Vagina (tissue), 2 donors: ENCODE data around the gene CLEC2B. TPM values are rescaled to one million over a fixed set of nuclear protein-coding genes. Genes with fewer than 3 reads are reported as not detected.

ENCODE experiments used
- DNase-seq, 2 donors: peaks; one replicate each; pipeline ENCODE4 v3.0.0-alpha.2; 2017; ENCODE audit errors: extremely low spot score in 2 of 2
- H3K27ac ChIP-seq: fragments of 200-600 bp; sonication (generic); one replicate; pipeline ENCODE4 v1.5.1; 2019
- H3K27me3 ChIP-seq: fragments of 200-600 bp; sonication (generic); one replicate; pipeline ENCODE4 v1.5.1; 2019
- H3K36me3 ChIP-seq, 2 donors: fragments of 200-600 bp; sonication (generic); one replicate each; pipeline ENCODE4 v1.5.1; 2017 to 2019
- H3K4me1 ChIP-seq: fragments of 200-600 bp; sonication (generic); one replicate; pipeline ENCODE4 v1.5.1; 2019
- H3K4me3 ChIP-seq, 2 donors: fragments of 200-600 bp; sonication (generic); 1 replicate in 1 of 2; 2 replicates in 1 of 2; pipeline ENCODE4 v1.5.1; 2016 to 2019
- H3K9me3 ChIP-seq: fragments of 200-600 bp; sonication (generic); one replicate; pipeline ENCODE4 v1.5.1; 2019
- POLR2A ChIP-seq, 2 donors: fragments of 450-650 bp; IDR thresholded peaks; one replicate each; pipeline ENCODE4 v1.6.1; 2017; ENCODE audit warnings: antibody characterized with exemption in 2 of 2, mild to moderate bottlenecking in 2 of 2, moderate library complexity in 2 of 2
- POLR2AphosphoS5 ChIP-seq, 2 donors: sonication (generic); formaldehyde crosslinking; IDR thresholded peaks; one replicate each; pipeline ENCODE4 v1.9.0; 2017; ENCODE audit warnings: antibody characterized with exemption in 2 of 2, mild to moderate bottlenecking in 2 of 2, low read depth in 1 of 2; ENCODE audit not compliant: insufficient read depth in 1 of 2
- intact Hi-C: fragments of 100-400 bp; cut with DNase I; formaldehyde crosslinking; loops from one replicate; pipeline ENCODE4 v1.15.1; 2023
- total RNA-seq: library from RNA; depleted of rRNA; stranded (reverse); fragments of >200 nt; gene quantifications from one replicate; pipeline ENCODE4 v1.2.3, GENCODE V29; 2016
- TF ChIP-seq, protein P1 (sequence below), 3 experiments: fragments of 450-650 bp in 2 of 3; fragments of 200-600 bp in 1 of 3; sonication (generic) in 1 of 3; IDR thresholded peaks; one replicate each; pipeline ENCODE4 v1.5.1; 2017 to 2019; ENCODE audit warnings: antibody characterized with exemption in 3 of 3, mild to moderate bottlenecking in 2 of 3, moderate library complexity in 2 of 3

The CLEC2B gene
- total RNA-seq, 1 donor from 2014 or later, result 35.6 TPM

DNA sequence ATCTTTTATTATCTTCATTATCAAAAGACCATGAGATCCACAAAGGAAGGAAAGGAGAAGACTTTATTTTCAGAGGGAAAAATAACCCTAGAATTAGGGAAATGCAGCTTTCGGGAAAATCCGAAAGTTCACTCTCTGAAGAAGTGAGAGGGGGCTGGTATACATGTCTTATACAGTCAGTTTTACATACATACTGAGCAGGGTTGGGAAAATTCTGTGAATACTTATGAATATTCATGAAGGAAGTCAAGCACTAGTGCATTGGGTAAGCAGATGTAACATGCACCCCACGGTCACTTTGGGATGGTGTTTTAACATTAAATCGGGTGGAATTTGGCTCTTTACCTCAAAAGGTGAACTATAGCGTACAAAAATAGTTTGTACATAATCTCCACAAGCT lies 57.5 kb downstream of the CLEC2B start:
- Histone ChIP-seq H3K36me3 (no peaks in the 10 kb centered on the region), H3K27ac (no peak overlapping the region), H3K9me3 (no peaks in the 10 kb centered on the region), H3K4me1 (no peaks in the 10 kb centered on the region), H3K4me3 (no peak overlapping the region), H3K27me3 (no peaks in the 10 kb centered on the region)
- no peak for DNase-seq
- TF ChIP-seq, protein P1, sequence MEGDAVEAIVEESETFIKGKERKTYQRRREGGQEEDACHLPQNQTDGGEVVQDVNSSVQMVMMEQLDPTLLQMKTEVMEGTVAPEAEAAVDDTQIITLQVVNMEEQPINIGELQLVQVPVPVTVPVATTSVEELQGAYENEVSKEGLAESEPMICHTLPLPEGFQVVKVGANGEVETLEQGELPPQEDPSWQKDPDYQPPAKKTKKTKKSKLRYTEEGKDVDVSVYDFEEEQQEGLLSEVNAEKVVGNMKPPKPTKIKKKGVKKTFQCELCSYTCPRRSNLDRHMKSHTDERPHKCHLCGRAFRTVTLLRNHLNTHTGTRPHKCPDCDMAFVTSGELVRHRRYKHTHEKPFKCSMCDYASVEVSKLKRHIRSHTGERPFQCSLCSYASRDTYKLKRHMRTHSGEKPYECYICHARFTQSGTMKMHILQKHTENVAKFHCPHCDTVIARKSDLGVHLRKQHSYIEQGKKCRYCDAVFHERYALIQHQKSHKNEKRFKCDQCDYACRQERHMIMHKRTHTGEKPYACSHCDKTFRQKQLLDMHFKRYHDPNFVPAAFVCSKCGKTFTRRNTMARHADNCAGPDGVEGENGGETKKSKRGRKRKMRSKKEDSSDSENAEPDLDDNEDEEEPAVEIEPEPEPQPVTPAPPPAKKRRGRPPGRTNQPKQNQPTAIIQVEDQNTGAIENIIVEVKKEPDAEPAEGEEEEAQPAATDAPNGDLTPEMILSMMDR (IDR thresholded peaks at IDR 0.05), result no peak
- TF ChIP-seq POLR2A (IDR thresholded peaks at IDR 0.05) (no peak), POLR2AphosphoS5 (IDR thresholded peaks at IDR 0.05; ENCODE audit: insufficient read depth in 1 of 2, low read depth in 1 of 2) (no peak)
- intact Hi-C loops, result no loop called here

GRCh38 chr12:9810671-9811070 lies 58.5 kb downstream of the CLEC2B start:
- H3K4me3 ChIP-seq, result no peak overlapping the region
- H3K36me3 ChIP-seq, result no peaks in the 10 kb centered on the region
- H3K9me3 ChIP-seq, result no peaks in the 10 kb centered on the region
- no peaks in the 10 kb centered on the region for H3K4me1 ChIP-seq
- intact Hi-C loops, result no loop called here
- DNase-seq, result no peak
- no peak overlapping the region for H3K27ac ChIP-seq
- no peaks in the 10 kb centered on the region for H3K27me3 ChIP-seq
- TF ChIP-seq POLR2A (IDR thresholded peaks at IDR 0.05), result no peak

- Histone ChIP-seq H3K9me3 (no peaks in the 10 kb centered on the region), H3K4me1 (no peaks in the 10 kb centered on the region), H3K4me3 (no peak overlapping the region), H3K27ac (no peak overlapping the region), H3K36me3 (no peaks in the 10 kb centered on the region), H3K27me3 (no peaks in the 10 kb centered on the region)
- no peak for DNase-seq
- TF ChIP-seq POLR2AphosphoS5 (IDR thresholded peaks at IDR 0.05; ENCODE audit: insufficient read depth in 1 of 2, low read depth in 1 of 2), result no peak
- TF ChIP-seq, protein P1 (IDR thresholded peaks at IDR 0.05), result no peak
- TF ChIP-seq POLR2A (IDR thresholded peaks at IDR 0.05), result no peak
- intact Hi-C loops, result no loop called here
Measured at GRCh38 chr12:9809866-9810265, 59.3 kb downstream of the CLEC2B start.

GRCh38 chr12:9809338-9809737 lies 59.8 kb downstream of the CLEC2B start:
- no peaks in the 10 kb centered on the region for H3K36me3 ChIP-seq
- H3K4me3 ChIP-seq, result no peak overlapping the region
- no peak overlapping the region for H3K27ac ChIP-seq
- TF ChIP-seq, protein P1 (IDR thresholded peaks at IDR 0.05), result no peak
- no peak for TF ChIP-seq POLR2AphosphoS5 (IDR thresholded peaks at IDR 0.05; ENCODE audit: insufficient read depth in 1 of 2, low read depth in 1 of 2)
- no peak for TF ChIP-seq POLR2A (IDR thresholded peaks at IDR 0.05)
- no peak for DNase-seq
- no peaks in the 10 kb centered on the region for H3K27me3 ChIP-seq
- intact Hi-C loops, result no loop called here
- no peaks in the 10 kb centered on the region for H3K4me1 ChIP-seq
- no peaks in the 10 kb centered on the region for H3K9me3 ChIP-seq

DNA sequence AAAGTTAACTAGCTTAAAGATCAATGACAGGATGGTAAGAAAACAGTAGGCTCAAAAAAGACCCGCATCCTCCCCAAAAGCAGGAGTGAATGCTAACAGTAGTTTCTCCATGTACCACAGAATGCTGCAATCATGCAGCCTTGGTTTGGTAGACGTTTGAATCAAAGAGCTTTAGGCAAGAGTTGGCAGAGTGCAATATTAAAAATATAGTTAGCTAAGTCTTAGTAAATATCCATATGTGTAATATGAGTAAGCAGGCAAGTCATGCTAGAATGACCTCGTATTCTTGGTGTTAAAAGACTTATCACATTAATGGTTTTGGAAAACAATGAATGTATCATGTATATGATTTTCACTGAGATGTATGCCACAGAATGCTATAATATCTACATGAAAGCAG lies 60.6 kb downstream of the CLEC2B start:
- intact Hi-C loops, result no loop called here
- no peaks in the 10 kb centered on the region for H3K9me3 ChIP-seq
- no peaks in the 10 kb centered on the region for H3K27me3 ChIP-seq
- no peak overlapping the region for H3K27ac ChIP-seq
- H3K36me3 ChIP-seq, result no peaks in the 10 kb centered on the region
- TF ChIP-seq, protein P1 (IDR thresholded peaks at IDR 0.05), result no peak
- TF ChIP-seq POLR2AphosphoS5 (IDR thresholded peaks at IDR 0.05; ENCODE audit: insufficient read depth in 1 of 2, low read depth in 1 of 2) (no peak), POLR2A (IDR thresholded peaks at IDR 0.05) (no peak)
- no peak overlapping the region for H3K4me3 ChIP-seq
- no peak for DNase-seq
- H3K4me1 ChIP-seq, result no peaks in the 10 kb centered on the region

DNA sequence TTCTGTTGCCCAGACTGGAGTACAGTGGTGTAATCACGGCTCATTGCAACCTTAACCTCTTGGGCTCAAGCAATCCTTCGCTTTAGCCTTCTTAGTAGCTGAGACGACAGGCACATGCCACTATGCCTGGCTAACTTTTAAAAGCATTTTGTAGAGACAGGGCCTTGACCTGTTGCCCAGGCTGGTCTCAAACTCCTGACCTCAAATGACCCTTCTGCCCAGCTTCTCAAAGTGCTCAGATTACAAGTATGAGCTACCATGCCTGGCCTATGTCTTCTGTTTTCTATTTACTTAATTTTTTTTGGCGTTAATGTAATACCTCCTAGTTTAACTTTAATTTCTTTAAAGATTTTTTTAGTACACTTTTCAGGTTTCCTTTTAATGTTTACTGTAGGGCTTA lies 62.4 kb downstream of the CLEC2B start:
- Histone ChIP-seq H3K4me3 (no peak overlapping the region), H3K27ac (no peak overlapping the region), H3K9me3 (no peaks in the 10 kb centered on the region), H3K36me3 (no peaks in the 10 kb centered on the region), H3K4me1 (no peaks in the 10 kb centered on the region), H3K27me3 (no peaks in the 10 kb centered on the region)
- intact Hi-C loops, result no loop called here
- no peak for DNase-seq
- TF ChIP-seq POLR2AphosphoS5 (IDR thresholded peaks at IDR 0.05; ENCODE audit: insufficient read depth in 1 of 2, low read depth in 1 of 2), result no peak
- TF ChIP-seq, protein P1 (IDR thresholded peaks at IDR 0.05), result no peak
- no peak for TF ChIP-seq POLR2A (IDR thresholded peaks at IDR 0.05)
